GM21526 (cell line): Measurements from ENCODE around the gene GNRH2.
"Not testable (repeated sequence)": the region's sequence is repeated elsewhere in the genome, so short reads cannot be mapped to it uniquely, and the experiment has no call there.

Experiments used
- ATAC-seq: cut with Tn5 transposase; IDR thresholded peaks from one replicate; pipeline ENCODE4 v1.9.1; 2021; ENCODE audit warnings: moderate library complexity; ENCODE audit not compliant: unreplicated experiment, low FRiP score

GNRH2 gene

DNA sequence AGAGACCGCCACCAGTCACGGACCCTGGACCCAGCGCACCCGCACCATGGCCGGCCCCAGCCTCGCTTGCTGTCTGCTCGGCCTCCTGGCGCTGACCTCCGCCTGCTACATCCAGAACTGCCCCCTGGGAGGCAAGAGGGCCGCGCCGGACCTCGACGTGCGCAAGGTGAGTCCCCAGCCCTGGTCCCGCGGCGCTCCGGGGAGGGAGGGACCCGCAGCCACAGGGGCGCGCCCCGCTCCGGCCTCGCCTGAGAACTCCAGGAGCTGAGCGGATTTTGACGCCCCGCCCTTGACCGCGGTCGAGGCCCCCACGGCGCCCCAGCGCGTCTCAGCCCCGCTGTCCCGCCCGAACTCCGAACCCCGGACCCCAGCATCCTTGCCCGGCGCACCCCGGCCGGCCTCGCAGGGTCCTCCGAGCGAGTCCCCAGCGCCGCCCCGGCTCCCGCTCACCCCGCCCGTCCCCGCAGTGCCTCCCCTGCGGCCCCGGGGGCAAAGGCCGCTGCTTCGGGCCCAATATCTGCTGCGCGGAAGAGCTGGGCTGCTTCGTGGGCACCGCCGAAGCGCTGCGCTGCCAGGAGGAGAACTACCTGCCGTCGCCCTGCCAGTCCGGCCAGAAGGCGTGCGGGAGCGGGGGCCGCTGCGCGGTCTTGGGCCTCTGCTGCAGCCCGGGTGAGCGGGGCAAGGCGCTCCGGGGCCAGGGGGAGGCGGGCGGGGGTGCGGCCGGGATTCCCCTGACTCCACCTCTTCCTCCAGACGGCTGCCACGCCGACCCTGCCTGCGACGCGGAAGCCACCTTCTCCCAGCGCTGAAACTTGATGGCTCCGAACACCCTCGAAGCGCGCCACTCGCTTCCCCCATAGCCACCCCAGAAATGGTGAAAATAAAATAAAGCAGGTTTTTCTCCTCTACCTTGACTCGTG lies 28.4 kb downstream of the GNRH2 start, which contains the start of gene OXT:
OXT (plus strand) TSS at position 11 of the 920 bp plus-strand sequence; CDS start at position 47, 36 bp downstream.
- ATAC-seq: no peak

DNA sequence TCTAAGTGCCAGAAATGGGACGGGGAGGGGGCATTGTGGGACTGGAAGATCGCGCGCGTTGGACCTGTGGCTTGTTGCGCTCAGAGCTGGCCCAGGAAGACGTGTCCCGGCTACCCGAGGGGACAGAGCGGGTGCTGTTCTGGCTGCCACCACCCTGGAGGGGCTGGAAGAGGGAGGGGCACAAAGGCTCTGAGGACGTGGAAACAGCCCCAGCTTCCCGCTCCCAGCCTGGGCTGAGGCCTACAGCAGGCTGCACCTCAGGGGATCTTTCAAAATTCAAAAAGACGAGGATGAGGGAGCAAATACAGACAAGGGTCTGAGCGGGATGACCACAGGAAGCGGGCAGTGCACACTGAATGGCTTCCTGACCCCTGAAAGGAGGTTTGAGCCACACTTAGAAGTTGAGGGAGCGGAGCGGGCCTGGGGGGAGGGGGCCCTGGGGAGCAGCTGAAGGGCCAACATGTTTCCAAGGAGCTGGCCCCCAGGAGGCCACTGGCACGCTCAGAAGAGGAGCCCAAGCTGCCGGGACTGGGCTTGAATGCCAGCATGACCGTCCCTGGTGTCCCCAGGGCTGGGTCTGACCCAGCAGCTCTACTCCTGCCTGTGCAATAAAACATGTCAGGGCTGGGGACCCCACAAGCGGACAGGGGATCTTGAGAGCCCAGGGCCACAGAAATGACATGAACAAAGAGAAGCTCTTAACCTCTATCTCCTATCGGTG lies 29.3 kb downstream of the GNRH2 start:
- ATAC-seq: no peak

DNA sequence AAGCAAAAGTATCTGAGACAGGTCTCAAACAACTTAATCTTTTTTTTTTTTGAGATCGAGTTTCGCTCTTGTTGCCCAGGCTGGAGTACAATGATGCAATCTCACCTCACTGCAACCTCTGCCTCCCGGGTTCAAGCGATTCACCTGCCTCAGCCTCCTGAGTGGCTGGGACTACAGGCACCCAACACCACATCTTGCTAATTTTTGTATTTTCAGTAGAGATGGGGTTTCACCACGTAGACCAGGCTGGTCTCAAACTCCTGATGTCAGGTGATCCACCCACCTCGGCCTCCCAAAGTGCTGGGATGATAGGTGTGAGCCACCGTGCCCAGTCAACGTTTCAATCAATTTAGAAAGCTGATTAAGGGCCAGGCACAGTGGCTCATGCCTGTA lies 29.8 kb downstream of the GNRH2 start:
- ATAC-seq: not testable (repeated sequence)

GRCh38 chr20:3074812-3075211 lies 31.4 kb downstream of the GNRH2 start:
- ATAC-seq: no peak

GRCh38 chr20:3075315-3075714 lies 31.9 kb downstream of the GNRH2 start:
- not testable (repeated sequence) for ATAC-seq

GRCh38 chr20:3077618-3078134 lies 34.3 kb downstream of the GNRH2 start:
- no peak for ATAC-seq

DNA sequence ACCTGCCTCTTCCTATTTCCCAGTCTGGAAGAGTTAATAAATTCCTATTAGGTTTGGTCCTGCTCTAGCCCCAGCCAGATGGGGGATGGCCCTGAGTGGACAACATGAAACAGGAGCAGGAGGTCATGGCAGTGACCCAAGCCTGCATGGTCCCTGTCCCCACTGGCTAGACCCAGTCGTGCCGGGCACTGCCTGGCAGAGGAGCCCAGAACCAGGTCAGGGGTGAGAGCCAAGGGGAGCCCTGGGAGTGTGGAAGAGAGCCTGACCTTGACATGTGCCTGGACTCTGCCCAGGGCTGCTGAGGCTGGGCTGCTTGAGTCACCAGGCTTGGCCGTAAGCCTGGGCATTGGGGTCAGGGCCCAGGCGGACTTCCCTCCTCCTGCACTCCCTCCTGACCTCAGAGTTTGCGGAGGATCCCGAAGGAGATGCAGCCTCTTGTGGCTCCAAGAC lies 37.5 kb downstream of the GNRH2 start:
- ATAC-seq: no peak

- ATAC-seq: no peak
Observed at GRCh38 chr20:3081641-3082040, 38.2 kb downstream of the GNRH2 start.

GRCh38 chr20:3082306-3082951 lies 39.0 kb downstream of the GNRH2 start:
- no peak for ATAC-seq

DNA sequence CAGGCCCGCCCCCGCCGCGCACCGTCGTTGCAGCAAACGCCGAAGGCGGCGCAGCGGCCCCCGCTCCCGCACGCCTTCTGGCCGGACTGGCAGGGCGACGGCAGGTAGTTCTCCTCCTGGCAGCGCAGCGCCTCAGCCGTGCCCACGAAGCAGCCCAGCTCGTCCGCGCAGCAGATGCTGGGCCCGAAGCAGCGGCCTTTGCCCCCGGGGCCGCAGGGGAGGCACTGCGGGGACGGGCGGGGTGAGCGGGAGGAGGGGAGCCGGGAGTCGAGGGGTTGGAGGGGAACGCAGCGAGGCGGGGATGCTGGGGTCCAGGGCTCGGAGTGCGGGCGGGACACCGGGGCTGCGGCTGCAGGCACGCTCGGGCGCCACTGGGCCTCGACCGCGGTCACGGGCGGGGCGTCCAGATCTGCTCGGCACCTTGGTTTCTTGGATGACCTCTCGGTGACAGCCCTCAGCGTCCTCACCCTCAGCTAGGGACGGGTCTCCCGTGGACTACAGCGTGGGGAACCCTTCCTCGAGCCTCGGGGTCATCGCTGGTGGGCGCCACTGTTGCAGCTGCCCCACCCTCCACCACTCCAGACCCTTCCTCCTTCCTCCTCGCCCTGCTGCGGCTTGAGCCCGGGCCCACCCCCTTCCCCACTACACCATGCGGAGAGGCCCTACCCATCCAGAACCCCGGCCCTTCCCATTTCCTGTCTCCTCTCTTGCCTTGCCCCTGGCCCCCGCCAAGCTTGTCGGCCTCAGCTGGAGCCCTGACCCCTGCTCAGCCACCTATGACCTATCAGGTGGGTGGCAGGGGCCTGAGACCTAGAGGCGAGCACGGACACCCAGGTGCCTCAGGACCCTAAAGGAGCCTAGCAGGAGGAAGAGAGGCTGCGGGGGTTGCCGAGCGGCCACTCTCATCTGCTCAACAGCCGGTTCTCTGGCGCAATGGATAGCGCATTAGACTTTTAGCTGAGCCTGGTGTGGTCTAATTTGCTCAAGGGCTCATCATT lies 39.8 kb downstream of the GNRH2 start:
- ATAC-seq: no peak

- no peak for ATAC-seq
Observed at GRCh38 chr20:3084283-3084985, 41.0 kb downstream of the GNRH2 start, which contains the start of gene AVP. Gene AVP (minus strand): TSS chr20:3084724. CDS start chr20:3084674, 50 bp downstream.

GRCh38 chr20:3084986-3085360 lies 41.6 kb downstream of the GNRH2 start:
- ATAC-seq: no peak

- ATAC-seq: no peak
Observed at GRCh38 chr20:3085571-3086072, 42.2 kb downstream of the GNRH2 start.

- no peak for ATAC-seq
Observed at GRCh38 chr20:3088031-3088430, 44.6 kb downstream of the GNRH2 start.

GRCh38 chr20:3090565-3090964 lies 47.1 kb downstream of the GNRH2 start:
- ATAC-seq: no peak

- no peak for ATAC-seq
Observed at GRCh38 chr20:3092611-3093379, 49.4 kb downstream of the GNRH2 start.

DNA sequence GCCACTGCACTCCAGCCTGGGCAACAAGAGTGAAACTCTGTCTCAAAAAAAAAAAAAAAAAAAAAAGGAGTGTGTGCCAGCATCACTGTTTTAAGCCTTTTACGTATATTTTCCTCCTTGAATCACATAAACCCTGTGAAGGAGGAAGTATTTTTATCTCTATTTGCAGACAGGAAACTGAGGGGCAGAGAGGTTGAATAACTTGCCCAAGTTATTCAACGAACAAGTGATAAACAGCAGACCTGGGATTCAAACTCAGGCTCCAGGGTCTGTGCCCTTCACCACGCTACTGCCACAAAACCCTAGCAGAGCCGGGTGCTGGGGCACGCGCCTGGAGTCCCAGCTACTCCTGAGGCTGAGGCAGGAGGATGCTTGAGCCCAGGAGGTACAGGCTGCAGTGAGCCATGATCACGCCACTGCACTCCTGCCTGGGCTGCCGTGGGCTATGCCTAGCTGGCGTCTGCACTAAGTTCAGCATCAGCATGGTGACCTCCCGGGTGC lies 50.5 kb downstream of the GNRH2 start:
- ATAC-seq: no peak
